Measurements from ENCODE around the gene DTNB. TPM values are rescaled to one million over a fixed set of nuclear protein-coding genes. Genes with fewer than 3 reads are reported as not detected.

Gene DTNB
- total and polyA plus RNA-seq, 2 donors (not counting 1 experiment from before 2014, with no cell fraction given), result 25.7 to 37.3 TPM

GRCh38 chr2:25443766-25444165, 229.6 kb downstream of the DTNB start:
- ATAC-seq (ENCODE audit: low read depth) (no peak), DNase-seq (no peak)
- Histone ChIP-seq H3K27ac (ENCODE audit: low read length in 2 of 2) (no peak overlapping the region), H3K4me3 (ENCODE audit: control extremely low read depth in 1 of 5, extremely low read depth in 1 of 5, insufficient read depth in 1 of 5, low read depth in 2 of 5, low read length in 4 of 5) (no peak overlapping the region), H3K9ac (ENCODE audit: low read length) (no peak overlapping the region), H3K27me3 (replicated peaks in 1 of 4; ENCODE audit: control extremely low read depth in 1 of 4, control insufficient read depth in 3 of 4, insufficient read depth in 4 of 4, low read length in 3 of 4) (no peaks in the 10 kb centered on the region), H3K79me2 (ENCODE audit: control insufficient read depth, insufficient read depth, low read length) (no peaks in the 10 kb centered on the region), H2AFZ (ENCODE audit: insufficient read depth, low read depth, low read length, poor library complexity, severe bottlenecking) (no peak overlapping the region), H4K20me1 (ENCODE audit: control insufficient read depth, insufficient read depth, low read length, poor library complexity, severe bottlenecking) (no peaks in the 10 kb centered on the region), H3K4me1 (ENCODE audit: control insufficient read depth in 2 of 2, insufficient read depth in 2 of 2, low read length in 2 of 2) (peaks cover 5 to 13% of the 10 kb centered on the region in 2 donors), H3K4me2 (replicated peaks; ENCODE audit: low read depth, low read length, poor library complexity, severe bottlenecking) (no peak overlapping the region), H3K36me3 (replicated peaks in 1 of 2; ENCODE audit: control extremely low read depth in 1 of 2, control insufficient read depth in 1 of 2, extremely low read depth in 1 of 2, insufficient read depth in 2 of 2, low read length in 1 of 2) (peaks cover 0 to 2% of the 10 kb centered on the region in 2 experiments), H3K9me3 (ENCODE audit: control extremely low read depth in 1 of 3, control insufficient read depth in 2 of 3, insufficient read depth in 1 of 3, low read length in 2 of 3) (no peaks in the 10 kb centered on the region)
- H3K27ac Mint-ChIP-seq, result no peak overlapping the region
- H3K27me3 Mint-ChIP-seq, result no peaks in the 10 kb centered on the region
- no peak overlapping the region for H3K4me3 Mint-ChIP-seq
- POLR2A ChIA-PET, result no interaction called here
- 92% methylated on average over 2 of the region's 3 CpGs for WGBS (ENCODE audit: insufficient coverage)
- CTCF ChIA-PET, result interaction anchor here (1.4 kb wide), 1 partner anchor 66 kb away, joined by 3 read pairs; no protein-coding TSS in a partner anchor
- H3K4me1 Mint-ChIP-seq, result peaks cover 33% of the 10 kb centered on the region
- TF ChIP-seq EZH2 (IDR thresholded peaks at IDR 0.05; ENCODE audit: borderline replicate concordance, insufficient read depth, low read depth, low read length, poor library complexity, severe bottlenecking), result no peak
- TF ChIP-seq CTCF (IDR thresholded peaks at IDR 0.05), result no peak
- H3K9me3 Mint-ChIP-seq (ENCODE audit: insufficient read depth), result no peaks in the 10 kb centered on the region
- intact Hi-C loops (cut with micrococcal nuclease), result no loop called here

GRCh38 chr2:25441353-25441752, 232.0 kb downstream of the DTNB start:
- Mint-ChIP-seq H3K9me3 (ENCODE audit: insufficient read depth) (no peaks in the 10 kb centered on the region), H3K27me3 (no peaks in the 10 kb centered on the region), H3K27ac (no peak overlapping the region), H3K4me1 (peaks cover 31% of the 10 kb centered on the region), H3K4me3 (no peak overlapping the region)
- Histone ChIP-seq H3K27me3 (replicated peaks in 1 of 4; ENCODE audit: control extremely low read depth in 1 of 4, control insufficient read depth in 3 of 4, insufficient read depth in 4 of 4, low read length in 3 of 4) (no peaks in the 10 kb centered on the region), H4K20me1 (ENCODE audit: control insufficient read depth, insufficient read depth, low read length, poor library complexity, severe bottlenecking) (no peaks in the 10 kb centered on the region), H2AFZ (ENCODE audit: insufficient read depth, low read depth, low read length, poor library complexity, severe bottlenecking) (no peak overlapping the region), H3K79me2 (ENCODE audit: control insufficient read depth, insufficient read depth, low read length) (peaks cover 3% of the 10 kb centered on the region), H3K4me2 (replicated peaks; ENCODE audit: low read depth, low read length, poor library complexity, severe bottlenecking) (no peak overlapping the region), H3K4me1 (ENCODE audit: control insufficient read depth in 2 of 2, insufficient read depth in 2 of 2, low read length in 2 of 2) (peaks cover 0 to 13% of the 10 kb centered on the region in 2 donors), H3K9me3 (ENCODE audit: control extremely low read depth in 1 of 3, control insufficient read depth in 2 of 3, insufficient read depth in 1 of 3, low read length in 2 of 3) (no peaks in the 10 kb centered on the region), H3K4me3 (ENCODE audit: control extremely low read depth in 1 of 5, extremely low read depth in 1 of 5, insufficient read depth in 1 of 5, low read depth in 2 of 5, low read length in 4 of 5) (no peak overlapping the region), H3K27ac (ENCODE audit: low read length in 2 of 2) (no peak overlapping the region), H3K9ac (ENCODE audit: low read length) (no peak overlapping the region), H3K36me3 (replicated peaks in 1 of 2; ENCODE audit: control extremely low read depth in 1 of 2, control insufficient read depth in 1 of 2, extremely low read depth in 1 of 2, insufficient read depth in 2 of 2, low read length in 1 of 2) (peaks cover 0 to 2% of the 10 kb centered on the region in 2 experiments)
- TF ChIP-seq CTCF (IDR thresholded peaks at IDR 0.05) (no peak), EZH2 (IDR thresholded peaks at IDR 0.05; ENCODE audit: borderline replicate concordance, insufficient read depth, low read depth, low read length, poor library complexity, severe bottlenecking) (no peak)
- no peak for DNase-seq
- intact Hi-C loops (cut with micrococcal nuclease), result no loop called here
- CTCF ChIA-PET, result interaction anchor here (0.6 kb wide), 1 partner anchor 1341 kb away, joined by 4 read pairs; no protein-coding TSS in a partner anchor
- 62% methylated on average over 3 of the region's 3 CpGs for WGBS (ENCODE audit: insufficient coverage)
- no peak for ATAC-seq (ENCODE audit: low read depth)
- POLR2A ChIA-PET, result no interaction called here

Data from B cell (primary cell).